SU-DHL-6 (cell line): ENCODE data around the gene CFAP100.

ENCODE experiments used
- H2AFZ ChIP-seq: fragments of 200-600 bp; sonication (generic); 2 replicates; pipeline ENCODE4 v1.6.1; 2014; ENCODE audit warnings: low read depth, mild to moderate bottlenecking, moderate library complexity, mixed read lengths, antibody characterized with exemption, low read length; ENCODE audit not compliant: severe bottlenecking
- H3F3A ChIP-seq: fragments of 200-600 bp; shearing (Covaris generic); 2 replicates; pipeline ENCODE4 v1.6.0; 2016; ENCODE audit warnings: antibody characterized with exemption, mild to moderate bottlenecking; ENCODE audit not compliant: insufficient read depth
- H3K27ac ChIP-seq: fragments of 200-600 bp; sonication (generic); 2 replicates; pipeline ENCODE4 v1.5.1; 2016; ENCODE audit warnings: low read depth, mild to moderate bottlenecking, low read length, moderate library complexity, mixed read lengths
- H3K27me3 ChIP-seq: fragments of 200-600 bp; sonication (generic), shearing (Covaris generic); 2 replicates; pipeline ENCODE4 v1.6.0; 2014; ENCODE audit warnings: mild to moderate bottlenecking, low read length
- H3K36me3 ChIP-seq: fragments of 200-600 bp; sonication (generic); 2 replicates; pipeline ENCODE4 v1.6.1; 2014; ENCODE audit warnings: mild to moderate bottlenecking, low read length, mixed read lengths
- H3K4me2 ChIP-seq: fragments of 300-600, 200-600 bp; shearing (Covaris generic), sonication (generic); 2 replicates; pipeline ENCODE4 v1.6.0; 2014; ENCODE audit warnings: low read length, low read depth, mild to moderate bottlenecking; ENCODE audit not compliant: poor library complexity, severe bottlenecking
- H3K4me3 ChIP-seq: fragments of 200-600 bp; sonication (generic); 2 replicates; pipeline ENCODE4 v1.5.1; 2014; ENCODE audit warnings: antibody characterized with exemption, low read length, mild to moderate bottlenecking, mixed read lengths; ENCODE audit not compliant: insufficient read depth, poor library complexity, severe bottlenecking
- H3K79me2 ChIP-seq: fragments of 200-600 bp; sonication (generic); 2 replicates; pipeline ENCODE4 v1.6.1; 2014; ENCODE audit warnings: mild to moderate bottlenecking, low read length, moderate library complexity; ENCODE audit not compliant: insufficient read depth
- H3K9ac ChIP-seq: fragments of 200-600 bp; sonication (generic); 2 replicates; pipeline ENCODE4 v1.7.0; 2014; ENCODE audit warnings: mild to moderate bottlenecking, low read length
- H3K9me2 ChIP-seq: fragments of 200-600 bp; sonication (generic); replicated peaks from 2 replicates; pipeline ENCODE4 v1.6.1; 2014; ENCODE audit warnings: low read length; ENCODE audit not compliant: insufficient read depth
- H3K9me3 ChIP-seq: fragments of 200-600 bp; sonication (generic); 2 replicates; pipeline ENCODE4 v1.6.1; 2014; ENCODE audit warnings: low read length, mixed read lengths; ENCODE audit not compliant: insufficient read depth
- H4K20me1 ChIP-seq: fragments of 200-600 bp; sonication (generic); 2 replicates; pipeline ENCODE4 v1.6.1; 2014; ENCODE audit warnings: low read depth, mild to moderate bottlenecking, antibody characterized with exemption, low read length, moderate library complexity, mixed read lengths
- CTCF ChIP-seq: fragments of 200-600 bp; sonication (generic); IDR thresholded peaks from one replicate; pipeline ENCODE4 v1.5.1; 2017; ENCODE audit warnings: antibody characterized with exemption, mild to moderate bottlenecking, low read length, moderate library complexity; ENCODE audit not compliant: insufficient read depth, poor library complexity, severe bottlenecking
- EZH2phosphoT487 ChIP-seq: fragments of 200-600 bp; sonication (generic), shearing (Covaris generic); conservative IDR thresholded peaks from 2 replicates; pipeline ENCODE4 v1.6.1; 2018; ENCODE audit warnings: mild to moderate bottlenecking, antibody characterized with exemption, low read length, moderate library complexity, mixed read lengths

CFAP100 gene

GRCh38 chr3:126353694-126354321 is 40.9 kb upstream of the CFAP100 start:
- no peaks in the 10 kb centered on the region for H3F3A ChIP-seq
- TF ChIP-seq CTCF (no peak), EZH2phosphoT487 (no peak)
- no peak overlapping the region for H2AFZ ChIP-seq
- no peaks in the 10 kb centered on the region for H3K79me2 ChIP-seq
- H3K27me3 ChIP-seq = no peaks in the 10 kb centered on the region
- no peak overlapping the region for H3K9ac ChIP-seq
- no peaks in the 10 kb centered on the region for H3K36me3 ChIP-seq
- H3K4me2 ChIP-seq = no peak overlapping the region
- H3K4me3 ChIP-seq = no peak overlapping the region
- H3K9me3 ChIP-seq = no peaks in the 10 kb centered on the region
- no peaks in the 10 kb centered on the region for H4K20me1 ChIP-seq
- no peak overlapping the region for H3K27ac ChIP-seq
- no peaks in the 10 kb centered on the region for H3K9me2 ChIP-seq

- no peaks in the 10 kb centered on the region for H3K9me3 ChIP-seq
- no peaks in the 10 kb centered on the region for H3K27me3 ChIP-seq
- TF ChIP-seq CTCF = no peak
- no peak for TF ChIP-seq EZH2phosphoT487
- no peaks in the 10 kb centered on the region for H3K36me3 ChIP-seq
- no peak overlapping the region for H3K4me2 ChIP-seq
- H3K79me2 ChIP-seq = no peaks in the 10 kb centered on the region
- no peak overlapping the region for H3K4me3 ChIP-seq
- H3K27ac ChIP-seq = no peak overlapping the region
- no peak overlapping the region for H2AFZ ChIP-seq
- no peaks in the 10 kb centered on the region for H3K9me2 ChIP-seq
- no peaks in the 10 kb centered on the region for H4K20me1 ChIP-seq
- H3K9ac ChIP-seq = no peak overlapping the region
- no peaks in the 10 kb centered on the region for H3F3A ChIP-seq
These were observed 39.9 kb upstream of the CFAP100 start for GRCh38 chr3:126354776-126355175.

- Histone ChIP-seq H3K27me3 (no peaks in the 10 kb centered on the region), H3F3A (no peaks in the 10 kb centered on the region), H4K20me1 (no peaks in the 10 kb centered on the region), H3K9me2 (no peaks in the 10 kb centered on the region), H3K9ac (no peak overlapping the region), H3K27ac (no peak overlapping the region), H3K4me3 (no peak overlapping the region), H3K79me2 (no peaks in the 10 kb centered on the region), H2AFZ (no peak overlapping the region), H3K36me3 (no peaks in the 10 kb centered on the region), H3K9me3 (no peaks in the 10 kb centered on the region), H3K4me2 (no peak overlapping the region)
- no peak for TF ChIP-seq EZH2phosphoT487
- no peak for TF ChIP-seq CTCF
These were observed 39.5 kb upstream of the CFAP100 start for GRCh38 chr3:126355251-126355650.
